GM10266 (cell line): ENCODE data around the gene RBM10.

Experiments
- DNase-seq: peaks from one replicate; pipeline ENCODE4 v3.0.0; 2012; ENCODE audit errors: extremely low spot score
- CTCF ChIP-seq: IDR thresholded peaks from 2 replicates; pipeline ENCODE4 v1.5.1; 2012; ENCODE audit warnings: mild to moderate bottlenecking, low read depth; ENCODE audit not compliant: control insufficient read depth, insufficient read depth; ENCODE audit errors: missing control alignments

Gene RBM10

GRCh38 chrX:47180346-47180745 is 35.3 kb downstream of the RBM10 start:
- no peak for DNase-seq
- no peak for TF ChIP-seq CTCF

- no peak for TF ChIP-seq CTCF
- no peak for DNase-seq
Observed at GRCh38 chrX:47181301-47181700, 36.3 kb downstream of the RBM10 start.

- TF ChIP-seq CTCF: no peak
- DNase-seq: no peak
Observed at GRCh38 chrX:47182106-47182700, 37.2 kb downstream of the RBM10 start.

GRCh38 chrX:47184486-47184885 is 39.5 kb downstream of the RBM10 start:
- TF ChIP-seq CTCF: no peak

GRCh38 chrX:47185241-47185640 is 40.2 kb downstream of the RBM10 start:
- no peak for TF ChIP-seq CTCF
- DNase-seq: no peak

More at GRCh38 chrX:47184486-47184885, 39.5 kb downstream of the RBM10 start:
- no peak for DNase-seq

- no peak for DNase-seq
- no peak for TF ChIP-seq CTCF
Observed at GRCh38 chrX:47186096-47186740, 41.2 kb downstream of the RBM10 start.

- DNase-seq: no peak
- no peak for TF ChIP-seq CTCF
Observed at GRCh38 chrX:47187106-47187677, 42.2 kb downstream of the RBM10 start.
